GM12878 (cell line): ENCODE measurements around the gene ARHGEF1. TPM values are rescaled to one million over a fixed set of nuclear protein-coding genes. Genes with fewer than 3 reads are reported as not detected.

Source experiments
- ATAC-seq: fragments of 200-7000 bp; cut with Tn5 transposase; 3 replicates; pipeline ENCODE4 v1.9.1; 2020; ENCODE audit warnings: mild to moderate bottlenecking, moderate library complexity
- BruUV-seq: library from RNA; stranded (reverse); fragments of 400-500 nt; replicated peaks from 2 replicates; lab custom pipeline; 2021; lab: Mats Ljungman, UMichigan
- CTCF ChIA-PET: fragments of 300-600 bp; sonication (Branson Sonifier 250); formaldehyde crosslinking; extraction: SDS; loops from one replicate; lab custom pipeline; 2021; ENCODE audit warnings: inconsistent platforms; lab: Yijun Ruan, JAX
- POLR2A ChIA-PET: fragments of 350-600 bp; formaldehyde crosslinking; extraction: SDS; loops from one replicate; lab custom pipeline; 2021; ENCODE audit warnings: inconsistent platforms; lab: Charles Lee
- RAD21 ChIA-PET: fragments of 300-600 bp; sonication (Branson Sonifier 250); formaldehyde crosslinking; loops from one replicate; lab custom pipeline; 2023; ENCODE audit warnings: antibody characterized with exemption; ENCODE audit not compliant: unreplicated experiment; lab: Charles Lee
- SMC1A ChIA-PET: fragments of 300-600 bp; sonication (Branson Sonifier 250); formaldehyde crosslinking; loops from one replicate; lab custom pipeline; 2023; ENCODE audit not compliant: unreplicated experiment, uncharacterized antibody; lab: Charles Lee
- DNase-seq: peaks from one replicate; pipeline ENCODE4 v3.0.0-alpha.2; 2011; ENCODE audit warnings: low read depth, low spot score
- FAIRE-seq: peaks from 3 replicates; lab custom pipeline; 2011; peaks lifted over from hg19 to GRCh38; lab: Jason Lieb, UNC
- H2AFZ ChIP-seq: 2 replicates; pipeline ENCODE4 v1.6.0; 2011; ENCODE audit warnings: low read depth, low read length, control low read depth; ENCODE audit not compliant: control insufficient read depth
- H3K27ac ChIP-seq: 2 replicates; pipeline ENCODE4 v1.5.1; 2011; ENCODE audit warnings: control low read depth; ENCODE audit not compliant: control insufficient read depth, insufficient read depth
- H3K27me3 ChIP-seq, 2 experiments: replicated peaks in 1 of 2; 2 replicates each; pipeline versions ENCODE4 v1.6.0 to v1.6.1; 2011; ENCODE audit warnings: low read length in 1 of 2; ENCODE audit not compliant: control insufficient read depth in 2 of 2, insufficient read depth in 2 of 2
- H3K36me3 ChIP-seq, 2 experiments: 2 replicates each; pipeline ENCODE4 v1.5.1; 2011; ENCODE audit warnings: low read length in 1 of 2; ENCODE audit not compliant: control insufficient read depth in 2 of 2, insufficient read depth in 2 of 2
- H3K4me1 ChIP-seq: 2 replicates; pipeline ENCODE4 v1.6.1; 2011; ENCODE audit warnings: mild to moderate bottlenecking, low read length, moderate library complexity, mixed read lengths; ENCODE audit not compliant: control insufficient read depth, insufficient read depth
- H3K4me2 ChIP-seq: 2 replicates; pipeline ENCODE4 v1.6.0; 2011; ENCODE audit warnings: control low read depth; ENCODE audit not compliant: control insufficient read depth, insufficient read depth
- H3K4me3 ChIP-seq: fragments of 200-600 bp; sonication (generic); 2 replicates; pipeline ENCODE4 v1.5.1; 2016
- H3K79me2 ChIP-seq: 2 replicates; pipeline ENCODE4 v1.6.0; 2011; ENCODE audit warnings: low read length; ENCODE audit not compliant: control insufficient read depth, insufficient read depth
- H3K9ac ChIP-seq: 2 replicates; pipeline ENCODE4 v1.8.0; 2011; ENCODE audit warnings: low read length, control low read depth, mixed read lengths; ENCODE audit not compliant: control insufficient read depth, insufficient read depth
- H3K9me3 ChIP-seq: replicated peaks from 3 replicates; pipeline ENCODE4 v1.5.1; 2011; ENCODE audit warnings: mild to moderate bottlenecking, low read length; ENCODE audit not compliant: control insufficient read depth, insufficient read depth
- H4K20me1 ChIP-seq: 2 replicates; pipeline ENCODE4 v1.6.0; 2011; ENCODE audit not compliant: control insufficient read depth, insufficient read depth
- JUND ChIP-seq: IDR thresholded peaks from 2 replicates; pipeline ENCODE4 v1.6.1; 2012; ENCODE audit warnings: low read depth, mild to moderate bottlenecking, low read length, improper control_type of control experiment, moderate library complexity
- NFYA ChIP-seq: IDR thresholded peaks from 2 replicates; pipeline ENCODE4 v1.6.1; 2011; ENCODE audit warnings: low read depth, mild to moderate bottlenecking, low read length, improper control_type of control experiment, borderline replicate concordance
- RBBP5 ChIP-seq: fragments of 200-600 bp; sonication (generic); conservative IDR thresholded peaks from 2 replicates; pipeline ENCODE4 v1.6.1; 2016
- TCF7 ChIP-seq: IDR thresholded peaks from 2 replicates; pipeline ENCODE4 v1.6.1; 2014; ENCODE audit warnings: antibody characterized with exemption, borderline replicate concordance
- WGBS: methylation state at CpG from one replicate; pipeline ENCODE4 v1.1.6; 2016; ENCODE audit warnings: low lambda C conversion rate; ENCODE audit not compliant: insufficient replicate concordance, insufficient coverage; ENCODE audit errors: missing lambda C conversion rate; 5-methylcytosine and 5-hydroxymethylcytosine counted together
- in situ Hi-C: fragments of 300-500 bp; cut with MboI; formaldehyde crosslinking; loops from 9 replicates; pipeline ENCODE4 v1.14.3; 2018; ENCODE audit warnings: mixed read lengths
- intact Hi-C: fragments of 100-400 bp; cut with micrococcal nuclease; formaldehyde crosslinking; loops from one replicate; pipeline ENCODE4 v1.14.2; 2022; ENCODE audit not compliant: unreplicated experiment
- polyA plus RNA-seq, 11 experiments: library from polyadenylated mRNA; depleted of rRNA in 4 of 11; unstranded in 6 of 11; stranded (reverse) in 5 of 11; fragments of >200 nt; fragmentation: Nextera tagmentation in 4 of 11; fragmentation: Illumina TruSeq in 1 of 11; extraction: Ambion mirVana in 4 of 11; extraction: Trizol in 1 of 11; gene quantifications; 1 replicate in 1 of 11; 2 replicates in 10 of 11; pipeline versions ENCODE4 v1.2.1 to v1.2.3, GENCODE V29; 2011 to 2016; ENCODE audit warnings: inconsistent platforms in 2 of 11, missing spikeins in 2 of 11, low read depth in 1 of 11
- total RNA-seq, 4 experiments: library from RNA; depleted of rRNA in 3 of 4; stranded (reverse); fragments of >200 nt in 3 of 4; fragmentation: Illumina TruSeq in 1 of 4; extraction: Trizol in 1 of 4; gene quantifications; 2 replicates each; pipeline versions ENCODE4 v1.2.1 to v1.2.3, GENCODE V29; 2013 to 2021
- TF ChIP-seq, protein P1 (sequence below): IDR thresholded peaks from 2 replicates; pipeline ENCODE4 v1.6.1; 2011; ENCODE audit warnings: borderline replicate concordance, low read depth, mild to moderate bottlenecking, moderate library complexity, low read length; ENCODE audit not compliant: insufficient read depth, poor library complexity, severe bottlenecking

Gene ARHGEF1
- total and polyA plus RNA-seq, 10 of the 15 experiments (the other 5 are each of a cell fraction or from before 2014, with no cell fraction given): 1.2 to 207 (median 53.9) TPM

DNA sequence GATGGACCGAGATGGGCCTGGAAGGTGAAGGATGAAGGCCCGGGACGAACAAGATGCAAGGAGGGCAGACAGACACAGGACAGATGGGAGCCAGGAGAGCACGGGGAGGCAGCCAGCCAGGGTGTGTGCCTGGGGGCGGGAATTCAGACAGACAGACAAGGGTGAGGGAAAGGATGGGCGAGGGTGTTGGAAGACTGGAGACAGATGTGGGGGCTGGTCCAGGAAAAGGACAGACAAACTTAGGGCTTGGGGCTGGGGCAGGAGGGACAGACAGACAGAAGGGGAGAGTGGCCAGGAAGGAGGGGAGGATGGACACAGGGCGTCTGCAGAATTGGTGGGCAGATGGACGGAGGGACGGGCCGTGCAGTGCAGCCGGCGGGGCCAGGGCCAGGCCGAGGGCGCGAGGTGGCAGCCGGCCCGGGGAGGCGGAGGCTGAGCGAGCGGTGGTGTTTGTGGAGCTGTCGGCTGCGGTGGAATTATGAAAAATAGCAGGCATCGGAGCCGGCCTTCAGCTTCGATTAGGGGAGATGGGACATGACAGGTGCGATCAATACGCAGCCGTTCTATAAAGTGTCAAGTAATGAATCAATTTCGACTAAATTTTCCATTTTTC lies 49.8 kb downstream of the ARHGEF1 start:
- ChIA-PET RAD21 (no interaction called here), SMC1A (no interaction called here), POLR2A (no interaction called here), CTCF (interaction anchor here (0.5 to 1.7 kb wide), 2 partner anchors 45 to 93 kb away, joined by 3 to 11 read pairs; no protein-coding TSS in a partner anchor)
- Histone ChIP-seq H3K27ac (no peak overlapping the region), H3K9ac (no peak overlapping the region), H3K9me3 (no peaks in the 10 kb centered on the region), H4K20me1 (no peaks in the 10 kb centered on the region), H3K36me3 (no peaks in the 10 kb centered on the region), H3K79me2 (no peaks in the 10 kb centered on the region), H3K27me3 (peaks cover 7 to 10% of the 10 kb centered on the region in 2 experiments), H3K4me1 (peaks cover 30% of the 10 kb centered on the region), H3K4me3 (no peak overlapping the region), H2AFZ (no peak overlapping the region), H3K4me2 (no peak overlapping the region)
- WGBS: 73% methylated on average over 19 of the region's 29 CpGs
- FAIRE-seq (no peak), DNase-seq (no peak), ATAC-seq (no peak)
- no peak for TF ChIP-seq RBBP5
- no peak for TF ChIP-seq NFYA
- BruUV-seq: no TSS peak
- in situ Hi-C loops: loop anchor here (25.0 kb wide), 1 partner anchor 1829 kb away; the partner anchor contains the start of gene SMG9
- intact Hi-C loops: no loop called here

DNA sequence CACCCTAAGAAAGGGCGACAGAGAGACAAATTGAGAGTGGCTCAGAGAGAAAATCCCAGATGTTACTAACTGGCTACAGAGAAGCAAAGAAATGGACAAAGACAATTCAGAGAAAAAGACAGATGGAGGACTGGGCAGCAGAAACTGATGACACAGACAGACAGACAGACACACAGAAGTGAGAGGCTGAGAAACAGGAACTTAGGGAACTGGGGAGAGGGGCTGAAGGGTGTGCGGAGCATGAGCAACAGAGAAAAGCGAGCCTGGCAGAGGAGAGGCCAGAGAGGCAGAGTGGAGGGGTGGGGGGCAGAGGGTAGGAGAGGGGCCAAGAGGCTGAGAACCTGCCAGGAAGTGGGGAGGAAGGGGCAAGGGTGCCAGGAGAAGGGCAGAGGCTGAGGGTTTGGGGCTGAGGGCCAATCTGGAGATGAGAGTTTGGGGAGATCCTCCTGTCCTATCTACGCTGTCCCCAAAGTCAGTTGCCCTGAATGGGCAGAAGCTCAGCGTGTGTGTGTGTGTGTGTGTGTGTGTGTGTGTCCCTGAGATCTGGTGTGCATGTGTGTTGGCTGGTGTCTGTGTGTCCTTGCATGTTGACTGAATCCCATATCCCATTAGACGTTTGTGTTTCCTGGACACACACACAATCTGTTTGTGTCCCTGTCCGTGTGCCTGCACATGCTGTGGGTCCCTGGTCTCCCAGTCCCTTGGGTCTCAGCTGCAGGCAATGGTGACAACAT lies 50.9 kb downstream of the ARHGEF1 start:
- SMC1A ChIA-PET: interaction anchor here (0.6 to 1.3 kb wide), 4 partner anchors 12 to 74 kb away, joined by 3 to 13 read pairs (median 3); no protein-coding TSS in a partner anchor
- ATAC-seq (no peak), FAIRE-seq (no peak), DNase-seq (no peak)
- CTCF ChIA-PET: interaction anchor here (0.6 to 1.7 kb wide), 8 partner anchors 9 to 73 kb away, joined by 3 to 12 read pairs (median 4); partner anchors contain the start of gene RPS19
- peaks cover 6 to 10% of the 10 kb centered on the region in 2 experiments for H3K27me3 ChIP-seq
- no peak overlapping the region for H3K9ac ChIP-seq
- no peak overlapping the region for H2AFZ ChIP-seq
- H3K4me3 ChIP-seq: no peak overlapping the region
- no peak overlapping the region for H3K27ac ChIP-seq
- WGBS: 27% methylated on average over 6 of the region's 7 CpGs
- H4K20me1 ChIP-seq: no peaks in the 10 kb centered on the region
- no peaks in the 10 kb centered on the region for H3K79me2 ChIP-seq
- no peak overlapping the region for H3K4me2 ChIP-seq
- intact Hi-C loops (loop anchor here (2.0 kb wide), 2 partner anchors 17 to 47 kb away; no protein-coding TSS in a partner anchor), in situ Hi-C loops (loop anchor here (25.0 kb wide), 1 partner anchor 1828 kb away; the partner anchor contains the start of gene SMG9)
- no TSS peak for BruUV-seq
- RAD21 ChIA-PET: interaction anchor here (0.6 to 1.5 kb wide), 5 partner anchors 13 to 309 kb away, joined by 3 to 11 read pairs (median 7); partner anchors contain the start of gene RPS19
- peaks cover 28% of the 10 kb centered on the region for H3K4me1 ChIP-seq
- TF ChIP-seq JUND: no peak
- TF ChIP-seq, protein P1, sequence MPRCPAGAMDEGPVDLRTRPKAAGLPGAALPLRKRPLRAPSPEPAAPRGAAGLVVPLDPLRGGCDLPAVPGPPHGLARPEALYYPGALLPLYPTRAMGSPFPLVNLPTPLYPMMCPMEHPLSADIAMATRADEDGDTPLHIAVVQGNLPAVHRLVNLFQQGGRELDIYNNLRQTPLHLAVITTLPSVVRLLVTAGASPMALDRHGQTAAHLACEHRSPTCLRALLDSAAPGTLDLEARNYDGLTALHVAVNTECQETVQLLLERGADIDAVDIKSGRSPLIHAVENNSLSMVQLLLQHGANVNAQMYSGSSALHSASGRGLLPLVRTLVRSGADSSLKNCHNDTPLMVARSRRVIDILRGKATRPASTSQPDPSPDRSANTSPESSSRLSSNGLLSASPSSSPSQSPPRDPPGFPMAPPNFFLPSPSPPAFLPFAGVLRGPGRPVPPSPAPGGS: no peak
- no peak for TF ChIP-seq TCF7
- POLR2A ChIA-PET: interaction anchor here (1.0 kb wide), 1 partner anchor 61 kb away, joined by 8 read pairs; no protein-coding TSS in a partner anchor
- no peaks in the 10 kb centered on the region for H3K9me3 ChIP-seq
- no peaks in the 10 kb centered on the region for H3K36me3 ChIP-seq
